Thyroid gland (tissue), 4 donors: ENCODE results near the gene RADIL.

Source experiments
- POLR2A ChIP-seq, 2 donors: fragments of 450-650 bp; IDR thresholded peaks; one replicate each; pipeline ENCODE4 v1.6.1; 2017; ENCODE audit warnings: antibody characterized with exemption in 2 of 2, mild to moderate bottlenecking in 2 of 2, moderate library complexity in 1 of 2
- TF ChIP-seq, protein P1 (sequence below), 6 experiments: fragments of 200-600 bp in 3 of 6; fragments of 450-650 bp in 3 of 6; sonication (generic) in 3 of 6; IDR thresholded peaks; one replicate each; pipeline ENCODE4 v1.5.1; 2016 to 2019; ENCODE audit warnings: antibody characterized with exemption in 6 of 6, mild to moderate bottlenecking in 2 of 6, inconsistent platforms in 1 of 6, moderate library complexity in 1 of 6

GRCh38 chr7:4803397-4804241 lies 79.9 kb downstream of the RADIL start:
- TF ChIP-seq, protein P1, sequence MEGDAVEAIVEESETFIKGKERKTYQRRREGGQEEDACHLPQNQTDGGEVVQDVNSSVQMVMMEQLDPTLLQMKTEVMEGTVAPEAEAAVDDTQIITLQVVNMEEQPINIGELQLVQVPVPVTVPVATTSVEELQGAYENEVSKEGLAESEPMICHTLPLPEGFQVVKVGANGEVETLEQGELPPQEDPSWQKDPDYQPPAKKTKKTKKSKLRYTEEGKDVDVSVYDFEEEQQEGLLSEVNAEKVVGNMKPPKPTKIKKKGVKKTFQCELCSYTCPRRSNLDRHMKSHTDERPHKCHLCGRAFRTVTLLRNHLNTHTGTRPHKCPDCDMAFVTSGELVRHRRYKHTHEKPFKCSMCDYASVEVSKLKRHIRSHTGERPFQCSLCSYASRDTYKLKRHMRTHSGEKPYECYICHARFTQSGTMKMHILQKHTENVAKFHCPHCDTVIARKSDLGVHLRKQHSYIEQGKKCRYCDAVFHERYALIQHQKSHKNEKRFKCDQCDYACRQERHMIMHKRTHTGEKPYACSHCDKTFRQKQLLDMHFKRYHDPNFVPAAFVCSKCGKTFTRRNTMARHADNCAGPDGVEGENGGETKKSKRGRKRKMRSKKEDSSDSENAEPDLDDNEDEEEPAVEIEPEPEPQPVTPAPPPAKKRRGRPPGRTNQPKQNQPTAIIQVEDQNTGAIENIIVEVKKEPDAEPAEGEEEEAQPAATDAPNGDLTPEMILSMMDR (IDR thresholded peaks at IDR 0.05), result no peak
- no peak for TF ChIP-seq POLR2A (IDR thresholded peaks at IDR 0.05)
